HG03097 (cell line): ENCODE results near the gene PTPRR.

Source experiments
- ATAC-seq: cut with Tn5 transposase; IDR thresholded peaks from one replicate; pipeline ENCODE4 v1.9.1; 2021; ENCODE audit not compliant: unreplicated experiment, low FRiP score

Gene PTPRR

GRCh38 chr12:70919176-70919575 lies 1.4 kb downstream of the PTPRR start:
- ATAC-seq: no peak

- ATAC-seq: no peak
These were observed 2.2 kb downstream of the PTPRR start for GRCh38 chr12:70918321-70918720.

- no peak for ATAC-seq
These were observed 9.9 kb downstream of the PTPRR start for GRCh38 chr12:70910666-70911065.

GRCh38 chr12:70908978-70909377 lies 11.6 kb downstream of the PTPRR start:
- ATAC-seq: no peak

- ATAC-seq: no peak
These were observed 13.1 kb downstream of the PTPRR start for GRCh38 chr12:70907412-70907811.

GRCh38 chr12:70895956-70896355 lies 24.6 kb downstream of the PTPRR start:
- ATAC-seq: no peak

- no peak for ATAC-seq
These were observed 27.9 kb downstream of the PTPRR start for GRCh38 chr12:70892593-70892992.

- ATAC-seq: no peak
These were observed 29.4 kb downstream of the PTPRR start for GRCh38 chr12:70890895-70891832.

- ATAC-seq: no peak
These were observed 34.6 kb downstream of the PTPRR start for GRCh38 chr12:70885956-70886355.

GRCh38 chr12:70883855-70884254 lies 36.7 kb downstream of the PTPRR start:
- ATAC-seq: no peak

GRCh38 chr12:70880744-70881143 lies 39.8 kb downstream of the PTPRR start:
- ATAC-seq: no peak

- no peak for ATAC-seq
These were observed 43.6 kb downstream of the PTPRR start for GRCh38 chr12:70876952-70877351.

GRCh38 chr12:70875628-70876027 lies 44.9 kb downstream of the PTPRR start:
- no peak for ATAC-seq

- ATAC-seq: no peak
These were observed 65.5 kb downstream of the PTPRR start for GRCh38 chr12:70854881-70855568.

- no peak for ATAC-seq
These were observed 66.4 kb downstream of the PTPRR start for GRCh38 chr12:70854138-70854537.

- no peak for ATAC-seq
These were observed 67.2 kb downstream of the PTPRR start for GRCh38 chr12:70853326-70853725.

GRCh38 chr12:70852416-70853150 lies 68.0 kb downstream of the PTPRR start:
- ATAC-seq: no peak

- ATAC-seq: no peak
These were observed 71.1 kb downstream of the PTPRR start for GRCh38 chr12:70849265-70849960.

- no peak for ATAC-seq
These were observed 72.7 kb downstream of the PTPRR start for GRCh38 chr12:70847871-70848270.

GRCh38 chr12:70845268-70845667 lies 75.3 kb downstream of the PTPRR start:
- no peak for ATAC-seq

- ATAC-seq: no peak
These were observed 77.2 kb downstream of the PTPRR start for GRCh38 chr12:70843363-70843762.
